HG02623 (cell line): Measurements from ENCODE around the gene BTN1A1.
"Not testable (repeated sequence)": the region's sequence is repeated elsewhere in the genome, so short reads cannot be mapped to it uniquely, and the experiment has no call there.

Experiments
- ATAC-seq: cut with Tn5 transposase; IDR thresholded peaks from one replicate; pipeline ENCODE4 v1.9.1; 2021; ENCODE audit warnings: moderate library complexity; ENCODE audit not compliant: unreplicated experiment

The BTN1A1 gene

DNA sequence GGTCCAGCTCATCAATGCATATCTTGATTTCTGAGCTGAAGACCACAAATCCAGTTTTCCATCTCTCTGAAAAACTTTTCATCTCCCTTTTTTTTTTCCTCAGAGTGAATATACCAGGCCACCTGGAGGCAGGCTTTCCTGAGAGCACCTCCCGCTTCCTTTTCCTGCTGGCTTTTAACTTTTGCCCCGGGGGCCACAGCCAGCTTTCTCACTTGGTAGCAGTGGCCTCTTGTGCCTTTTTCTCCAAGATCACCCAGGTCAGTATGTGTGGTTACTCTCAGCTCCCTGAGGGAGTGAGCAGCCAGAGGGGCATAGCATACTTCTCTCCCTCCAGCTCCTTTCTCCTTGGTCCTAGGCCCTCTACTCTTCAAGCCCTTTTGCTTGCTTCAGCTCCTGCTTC lies at the start of gene BTN1A1:
Gene BTN1A1, plus strand, starts transcription at position 202 of the 400 bp plus-strand sequence. CDS start 984 bp downstream, outside the sequence.
- no peak for ATAC-seq

GRCh38 chr6:26452631-26453235 lies 47.4 kb upstream of the BTN1A1 start:
- no peak for ATAC-seq

- no peak for ATAC-seq
Observed at GRCh38 chr6:26454631-26455030, 45.5 kb upstream of the BTN1A1 start.

DNA sequence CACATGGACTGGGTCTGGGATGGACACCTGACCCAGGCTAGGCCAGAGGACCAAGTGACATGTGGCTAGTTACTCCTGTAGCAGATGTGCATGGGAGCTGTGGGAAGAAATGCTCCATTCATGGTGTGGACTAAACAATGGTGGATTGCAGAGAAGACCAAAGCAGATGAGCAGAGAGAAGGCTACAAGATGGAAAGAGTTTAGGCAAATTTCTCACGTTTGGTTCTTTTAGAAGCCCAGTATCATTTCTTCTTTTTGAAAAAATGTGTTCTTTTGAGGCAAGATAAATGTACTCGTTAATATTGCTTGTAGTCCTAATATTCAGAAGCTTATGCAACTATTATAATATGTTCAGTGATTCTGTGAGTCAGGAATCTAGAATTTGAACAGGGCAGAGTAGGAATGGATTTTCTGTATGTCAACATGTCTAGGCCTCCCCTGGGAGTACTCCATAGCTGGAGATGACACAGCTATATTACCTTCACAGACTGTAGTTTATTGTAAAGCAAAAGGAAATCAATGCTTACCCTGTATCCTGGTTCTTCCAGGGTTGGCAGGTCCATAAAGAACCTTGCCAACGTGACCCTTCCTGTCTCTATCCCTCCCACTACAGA lies 44.6 kb upstream of the BTN1A1 start:
- no peak for ATAC-seq

GRCh38 chr6:26457264-26457805 lies 42.8 kb upstream of the BTN1A1 start:
- peak; percentile 21 for ATAC-seq

GRCh38 chr6:26457806-26458688 lies 42.1 kb upstream of the BTN1A1 start, which contains the start of gene BTN2A1:
Gene BTN2A1 (plus strand): TSS chr6:26457955. CDS start chr6:26458637, 682 bp downstream.
- ATAC-seq: peak; percentile 98

DNA sequence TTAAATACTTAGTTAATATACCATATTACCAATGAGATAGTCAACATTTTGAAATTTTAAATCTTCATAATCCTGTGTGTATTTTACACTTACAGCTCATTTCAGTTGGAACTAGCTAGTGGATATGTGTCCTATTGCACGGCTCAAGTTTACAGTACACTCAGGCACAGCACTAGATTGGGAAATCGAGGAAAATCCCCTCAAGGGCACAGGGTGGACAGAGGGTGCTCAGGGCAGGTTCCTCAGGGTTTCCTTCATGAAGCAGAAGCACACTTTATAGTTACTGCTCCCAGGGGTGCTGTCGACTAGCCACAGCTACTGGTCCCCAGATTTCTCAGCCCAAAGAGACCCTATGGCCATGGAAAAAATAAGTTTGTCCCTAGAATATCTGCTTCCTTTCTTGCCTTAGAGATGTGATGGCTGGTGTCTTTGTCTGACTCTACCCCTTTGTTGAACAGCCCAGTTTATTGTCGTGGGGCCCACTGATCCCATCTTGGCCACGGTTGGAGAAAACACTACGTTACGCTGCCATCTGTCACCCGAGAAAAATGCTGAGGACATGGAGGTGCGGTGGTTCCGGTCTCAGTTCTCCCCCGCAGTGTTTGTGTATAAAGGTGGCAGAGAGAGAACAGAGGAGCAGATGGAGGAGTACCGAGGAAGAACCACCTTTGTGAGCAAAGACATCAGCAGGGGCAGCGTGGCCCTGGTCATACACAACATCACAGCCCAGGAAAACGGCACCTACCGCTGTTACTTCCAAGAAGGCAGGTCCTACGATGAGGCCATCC lies 40.9 kb upstream of the BTN1A1 start:
- ATAC-seq: no peak

GRCh38 chr6:26461353-26461752 lies 38.8 kb upstream of the BTN1A1 start:
- not testable (repeated sequence) for ATAC-seq

GRCh38 chr6:26464014-26464413 lies 36.1 kb upstream of the BTN1A1 start:
- no peak for ATAC-seq

- no peak for ATAC-seq
Observed at GRCh38 chr6:26464416-26465131, 35.5 kb upstream of the BTN1A1 start.

GRCh38 chr6:26465776-26466175 lies 34.3 kb upstream of the BTN1A1 start:
- no peak for ATAC-seq

GRCh38 chr6:26468829-26469228 lies 31.3 kb upstream of the BTN1A1 start:
- no peak for ATAC-seq

DNA sequence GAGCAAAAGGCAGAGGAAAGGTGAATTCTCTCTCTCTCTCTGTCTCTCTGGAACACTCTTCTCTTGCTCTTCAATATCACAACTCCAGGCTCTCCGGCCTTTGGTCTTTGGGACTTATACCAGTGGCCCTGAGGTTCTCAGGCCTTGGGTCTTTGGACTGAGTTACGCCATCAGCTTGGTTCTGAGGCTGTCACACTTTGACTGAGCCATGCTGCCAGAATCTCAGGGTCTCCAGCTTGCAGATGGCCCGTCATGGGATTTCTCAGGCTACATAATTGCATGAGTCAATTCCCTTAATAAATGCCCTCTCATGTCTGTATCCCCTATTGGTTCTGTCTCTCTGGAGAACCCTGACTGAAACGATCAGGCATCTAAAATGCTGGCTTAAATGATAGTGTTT lies 29.5 kb upstream of the BTN1A1 start:
- no peak for ATAC-seq

DNA sequence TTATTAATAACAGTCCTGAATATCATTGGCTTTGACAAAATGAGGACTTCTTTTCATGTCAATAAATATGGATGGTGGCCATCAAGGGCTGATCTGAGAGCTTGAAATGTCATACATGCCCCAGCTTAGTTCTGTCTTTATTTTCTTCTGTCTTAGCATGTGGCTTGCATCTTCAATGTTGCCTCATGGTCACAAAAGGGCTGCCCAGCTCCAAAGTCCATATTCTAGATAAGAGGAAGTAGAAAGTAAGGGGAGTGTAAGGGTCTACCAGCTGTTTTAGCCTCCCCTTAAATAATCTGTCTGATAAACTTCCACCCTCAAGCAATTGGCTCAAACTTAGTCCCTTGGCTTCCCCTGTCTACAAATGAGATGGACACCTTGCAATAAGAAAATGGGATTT lies 28.1 kb upstream of the BTN1A1 start:
- no peak for ATAC-seq

GRCh38 chr6:26472549-26473290 lies 27.4 kb upstream of the BTN1A1 start:
- ATAC-seq: no peak

DNA sequence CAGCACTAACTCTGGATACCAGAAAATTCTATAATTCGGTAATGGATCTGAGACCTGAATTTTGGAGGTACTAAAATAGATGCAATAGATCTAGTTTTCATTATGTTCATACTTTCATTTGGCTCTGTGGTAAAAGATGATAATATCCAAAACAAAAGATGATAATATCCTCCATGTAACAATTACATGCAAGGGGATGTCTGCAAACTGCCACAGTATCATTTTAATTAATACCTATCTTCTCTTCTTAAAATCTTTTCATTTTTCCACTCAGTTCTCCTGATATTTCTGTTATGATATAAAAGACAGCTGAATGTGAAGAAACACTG lies 26.7 kb upstream of the BTN1A1 start:
- no peak for ATAC-seq

DNA sequence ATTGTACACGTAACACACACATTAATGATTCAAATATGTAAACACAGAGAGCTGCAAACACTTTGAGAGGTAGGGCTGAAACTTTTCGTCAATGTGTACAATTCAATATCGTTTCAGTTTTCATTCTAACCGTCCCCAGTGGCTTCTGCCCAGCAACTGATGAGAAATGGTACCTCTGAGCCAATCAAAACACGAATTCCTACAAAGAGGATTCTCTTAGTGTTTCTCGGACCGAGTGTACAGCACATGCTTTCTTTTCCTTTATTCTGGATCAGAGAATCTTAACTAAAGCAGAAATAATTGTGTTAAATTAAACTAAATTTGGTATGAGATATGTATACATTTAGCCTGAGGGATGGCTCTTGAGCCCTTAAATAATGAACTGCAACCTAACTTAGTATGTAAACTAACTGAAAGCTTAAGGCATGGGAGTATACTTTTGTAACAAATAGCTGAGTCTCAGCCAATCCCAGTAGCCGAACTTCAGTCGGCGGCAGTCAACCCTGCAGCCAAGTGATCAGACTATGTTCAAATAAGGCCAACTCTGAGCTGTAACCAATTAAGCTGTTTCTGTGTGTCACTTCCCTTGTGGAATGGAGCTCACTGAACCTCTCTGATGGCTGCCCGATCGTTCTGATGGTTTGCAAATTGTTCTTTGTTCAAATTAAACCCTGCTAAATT lies 26.2 kb upstream of the BTN1A1 start:
- ATAC-seq: peak; percentile 86

GRCh38 chr6:26474439-26474881 lies 25.6 kb upstream of the BTN1A1 start:
- ATAC-seq: no peak
